GM12873 (cell line): ENCODE results near the gene PRLH.

ENCODE experiments used
- CTCF ChIP-seq: IDR thresholded peaks from 2 replicates; pipeline ENCODE4 v1.5.1; 2012; ENCODE audit warnings: low read depth, mild to moderate bottlenecking, moderate library complexity, low read length, control low read depth; ENCODE audit not compliant: insufficient read depth; ENCODE audit errors: missing control alignments

The PRLH gene, protein sequence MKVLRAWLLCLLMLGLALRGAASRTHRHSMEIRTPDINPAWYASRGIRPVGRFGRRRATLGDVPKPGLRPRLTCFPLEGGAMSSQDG

GRCh38 chr2:237566401-237567235 lies at the start of gene PRLH:
Gene PRLH, plus strand, starts transcription at chr2:237566574. Its CDS starts 0 bp downstream, at chr2:237566574.
- TF ChIP-seq CTCF = no peak

- TF ChIP-seq CTCF = no peak
Observed at GRCh38 chr2:237517163-237517562, 49.2 kb upstream of the PRLH start.

- no peak for TF ChIP-seq CTCF
Observed at GRCh38 chr2:237517990-237518389, 48.4 kb upstream of the PRLH start.

DNA sequence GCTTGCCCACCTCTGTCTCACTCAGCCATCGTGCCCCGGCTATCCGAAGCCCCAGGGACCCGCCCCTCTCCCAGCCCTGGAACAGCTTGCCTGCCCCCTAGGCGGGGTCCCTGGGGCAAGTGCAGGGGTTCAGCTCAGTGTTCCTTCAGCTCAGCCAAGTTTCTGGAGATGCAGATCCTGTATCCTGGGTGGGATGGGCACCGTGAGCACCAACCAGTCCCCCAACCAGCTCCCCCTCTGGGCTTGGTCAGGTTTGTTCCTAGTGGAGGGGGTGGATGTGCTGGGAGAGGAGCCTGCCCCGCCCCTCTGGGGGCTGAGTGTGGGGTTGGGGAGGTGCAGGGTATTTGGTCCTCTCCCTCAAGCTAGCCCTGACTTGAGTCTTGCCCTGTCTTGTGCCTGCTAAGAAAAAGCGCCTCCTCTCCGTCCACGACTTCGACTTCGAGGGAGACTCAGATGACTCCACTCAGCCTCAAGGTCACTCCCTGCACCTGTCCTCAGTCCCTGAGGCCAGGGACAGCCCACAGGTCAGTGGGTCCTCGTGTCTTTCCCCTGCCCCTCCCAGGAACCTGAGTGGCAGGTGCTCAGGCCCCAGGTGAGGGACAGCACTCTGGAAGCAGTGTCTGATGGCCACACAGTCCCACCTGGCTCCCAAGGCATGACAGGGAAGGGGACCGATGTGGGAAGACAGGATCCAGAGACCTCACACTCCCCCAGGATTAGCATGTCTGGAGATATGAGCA lies 46.7 kb upstream of the PRLH start:
- no peak for TF ChIP-seq CTCF

DNA sequence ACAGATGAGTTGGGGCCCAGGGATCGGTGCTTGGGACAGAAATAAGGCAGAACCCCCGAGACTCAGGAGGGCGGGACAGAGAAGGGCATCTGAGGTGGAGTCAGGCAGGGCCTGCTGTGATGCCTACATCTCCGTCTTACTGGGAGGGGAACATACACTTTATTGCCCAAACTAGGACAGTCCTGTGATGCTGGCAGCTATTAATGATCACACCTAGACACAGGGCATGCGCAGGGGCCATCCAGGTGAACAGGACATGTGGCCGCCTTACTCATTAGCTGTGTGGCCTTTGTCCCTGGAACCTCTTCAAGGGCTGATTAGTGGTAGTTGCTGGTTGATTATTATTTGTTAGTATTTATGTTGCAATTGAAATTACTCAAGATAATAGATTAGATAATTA lies 46.1 kb upstream of the PRLH start:
- no peak for TF ChIP-seq CTCF

- no peak for TF ChIP-seq CTCF
Observed at GRCh38 chr2:237524631-237525030, 41.7 kb upstream of the PRLH start.

- no peak for TF ChIP-seq CTCF
Observed at GRCh38 chr2:237525559-237526157, 40.7 kb upstream of the PRLH start.
